GM21786 (cell line): Measurements from ENCODE around the gene B4GALNT3.
A peak's percentile ranks its signal among the peaks of the same experiment; 100 is the strongest.

Source experiments
- ATAC-seq: cut with Tn5 transposase; IDR thresholded peaks from one replicate; pipeline ENCODE4 v1.9.1; 2021; ENCODE audit not compliant: unreplicated experiment

Gene B4GALNT3

DNA sequence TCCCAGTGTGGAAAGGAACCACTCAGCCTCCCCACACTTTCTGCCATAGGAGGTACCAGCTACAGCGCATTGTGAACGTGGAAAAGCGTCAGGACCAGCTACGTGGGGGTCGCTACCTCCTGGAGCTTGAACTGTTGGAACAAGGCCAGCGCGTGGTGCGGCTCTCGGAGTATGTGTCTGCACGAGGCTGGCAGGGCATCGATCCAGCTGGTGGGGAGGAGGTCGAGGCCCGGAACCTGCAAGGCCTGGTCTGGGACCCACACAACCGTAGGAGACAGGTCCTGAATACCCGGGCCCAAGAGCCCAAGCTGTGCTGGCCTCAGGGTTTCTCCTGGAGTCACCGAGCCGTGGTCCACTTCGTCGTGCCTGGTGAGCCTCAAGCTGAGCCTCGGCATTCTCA is 96.8 kb downstream of the B4GALNT3 start:
- ATAC-seq: no peak

DNA sequence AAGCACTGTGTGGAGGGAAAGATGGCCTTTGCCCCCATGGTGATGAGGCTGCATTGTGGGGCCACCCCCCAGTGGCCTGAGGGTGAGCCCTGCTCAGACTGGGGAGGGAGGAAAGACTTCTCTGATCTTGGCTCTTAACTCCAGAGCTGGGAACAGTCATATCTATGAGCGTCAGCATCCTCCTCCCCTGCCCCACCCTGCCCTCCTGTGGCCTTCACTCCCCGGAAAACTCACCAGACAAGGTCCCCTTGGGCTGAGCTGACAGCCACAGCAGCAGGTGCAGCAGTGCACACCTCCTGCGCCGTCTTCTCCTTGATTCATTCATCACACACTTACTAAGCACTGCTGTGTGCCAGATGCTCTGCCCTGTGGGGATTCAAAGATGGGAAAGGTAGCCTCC is 98.8 kb downstream of the B4GALNT3 start:
- no peak for ATAC-seq

DNA sequence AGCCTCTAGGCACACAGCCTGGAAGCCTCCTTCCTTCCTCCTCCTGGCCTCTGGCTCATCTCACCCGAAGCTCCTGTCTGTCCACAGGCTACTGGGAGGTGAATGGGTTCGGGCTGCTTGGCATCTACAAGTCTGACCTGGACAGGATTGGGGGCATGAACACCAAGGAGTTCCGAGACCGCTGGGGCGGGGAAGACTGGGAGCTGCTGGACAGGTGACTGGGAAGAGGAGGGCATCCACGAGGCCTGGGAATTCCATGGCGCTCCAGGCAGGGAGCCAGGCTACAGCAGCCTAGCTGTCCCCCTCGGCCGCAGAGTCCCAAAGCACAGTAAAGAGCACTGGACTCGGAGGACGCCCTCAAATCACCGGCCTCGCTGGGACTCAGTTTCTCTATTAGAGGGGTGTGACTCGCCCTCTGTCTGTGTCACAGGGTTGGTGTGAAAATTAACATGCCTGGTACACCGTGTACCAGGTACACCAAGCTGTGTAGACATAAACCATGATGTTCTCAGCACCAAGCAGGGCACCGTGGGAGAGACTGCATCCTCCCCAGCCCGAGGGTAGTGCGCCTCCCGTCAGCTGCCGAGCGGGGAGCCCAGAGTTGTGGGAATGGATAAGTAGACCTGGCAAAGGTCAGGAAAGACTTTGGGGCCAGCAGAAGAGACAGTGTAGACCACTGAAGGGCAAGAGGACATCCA is 99.6 kb downstream of the B4GALNT3 start:
- no peak for ATAC-seq

DNA sequence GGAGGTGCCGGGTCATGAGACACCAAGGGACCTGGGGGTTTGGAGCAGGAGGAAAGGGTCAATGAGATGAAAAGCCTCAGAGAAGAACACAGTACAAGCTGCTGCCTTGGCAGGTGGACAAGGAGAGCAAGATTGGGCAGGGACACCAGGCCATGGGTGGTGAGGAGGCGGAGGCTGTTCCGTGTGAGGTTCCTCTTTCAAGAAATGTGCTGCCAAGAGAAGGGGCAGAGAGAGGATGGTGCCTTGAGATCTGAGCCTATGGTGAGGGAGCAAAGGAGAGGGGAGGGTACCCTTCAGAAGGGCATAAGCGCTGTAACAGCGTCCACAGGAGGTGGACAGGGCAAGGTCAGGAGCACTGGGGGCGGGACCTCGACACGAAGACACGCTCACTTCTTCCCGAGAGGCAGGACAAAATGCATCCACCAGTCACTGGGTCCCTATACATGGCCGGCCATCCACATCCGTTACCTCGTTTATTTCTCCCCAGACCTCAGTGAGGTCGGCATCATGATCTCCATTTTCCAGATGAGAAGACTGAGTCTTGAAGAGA is 100.2 kb downstream of the B4GALNT3 start:
- no peak for ATAC-seq

- ATAC-seq: no peak
These were observed 101.1 kb downstream of the B4GALNT3 start for GRCh38 chr12:560691-561390.

DNA sequence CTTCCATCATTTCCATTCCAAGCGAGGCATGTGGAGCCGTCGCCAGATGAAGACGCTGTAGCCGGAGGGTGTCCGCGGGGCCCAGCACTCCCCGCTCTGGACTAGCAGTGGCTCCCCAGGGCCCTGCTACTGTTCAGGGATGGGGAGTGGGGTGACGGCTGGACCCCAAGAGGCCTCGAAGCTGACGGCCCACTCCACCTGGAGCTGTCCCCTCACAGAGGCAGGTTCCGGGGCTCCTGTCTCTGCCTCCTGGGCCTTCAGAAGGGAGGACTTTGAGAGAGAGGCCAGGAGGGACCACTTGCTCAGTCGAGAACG is 101.6 kb downstream of the B4GALNT3 start:
- ATAC-seq: no peak

DNA sequence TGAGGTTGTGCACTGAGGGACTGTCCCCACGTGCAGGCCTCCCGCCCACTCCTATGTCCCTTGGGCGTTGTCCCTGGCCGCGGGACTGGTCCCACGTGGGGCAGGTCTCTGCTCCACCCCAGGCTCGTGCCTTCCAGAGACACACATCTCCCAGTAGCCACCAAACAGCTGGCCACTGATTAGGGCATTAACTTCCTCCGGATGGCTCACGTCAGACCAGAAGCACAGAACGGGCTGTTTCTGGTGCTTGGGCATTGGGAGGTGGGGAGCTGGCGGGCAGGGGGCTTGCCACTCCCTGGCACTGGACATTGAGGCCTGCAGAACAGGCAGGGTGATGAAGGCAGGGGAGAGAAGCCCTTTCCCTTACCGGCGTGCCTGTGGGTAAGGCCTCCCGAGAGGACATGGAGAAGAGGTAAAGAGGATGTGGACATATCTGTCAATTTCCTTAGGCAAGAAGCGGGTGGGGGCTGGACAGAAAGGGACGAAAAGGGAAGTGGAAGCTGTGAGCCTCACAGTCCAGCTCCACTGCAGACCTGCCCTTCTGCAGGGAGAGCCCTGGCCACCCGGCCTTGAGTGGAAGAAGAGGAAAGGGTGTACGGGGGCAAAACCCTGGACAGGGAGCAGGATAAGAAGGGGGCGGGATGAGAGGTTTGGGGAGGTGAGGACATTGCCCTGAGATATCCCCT is 102.3 kb downstream of the B4GALNT3 start:
- ATAC-seq: no peak

GRCh38 chr12:562634-563033 is 102.9 kb downstream of the B4GALNT3 start:
- no peak for ATAC-seq

- ATAC-seq: no peak
These were observed 103.6 kb downstream of the B4GALNT3 start for GRCh38 chr12:563250-563781.

DNA sequence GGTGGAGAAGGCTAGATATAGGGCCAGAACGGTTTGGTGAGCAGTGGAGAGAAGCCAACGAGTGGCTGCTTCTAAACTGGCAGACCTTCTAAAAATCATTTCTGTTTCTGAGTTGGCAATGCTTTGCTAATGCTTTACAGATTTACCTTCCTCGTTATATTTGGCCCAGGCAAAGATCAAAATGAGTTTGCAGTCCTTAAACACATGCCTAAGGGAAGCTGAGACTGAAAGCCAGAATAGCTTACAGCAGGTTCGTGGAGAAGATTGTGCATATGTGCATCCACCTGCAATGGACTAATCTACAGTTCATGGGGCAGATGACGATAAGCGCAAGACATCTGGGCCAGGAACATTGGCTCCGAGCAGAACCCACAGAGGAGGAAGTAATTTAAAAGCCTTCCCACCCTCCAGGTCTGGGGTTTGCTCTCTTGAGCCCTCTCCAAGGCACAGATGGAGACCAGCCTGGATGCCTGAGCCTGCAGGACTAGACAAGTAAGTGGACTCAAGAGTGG is 104.1 kb downstream of the B4GALNT3 start:
- no peak for ATAC-seq

GRCh38 chr12:565161-565560 is 105.4 kb downstream of the B4GALNT3 start:
- ATAC-seq: no peak

DNA sequence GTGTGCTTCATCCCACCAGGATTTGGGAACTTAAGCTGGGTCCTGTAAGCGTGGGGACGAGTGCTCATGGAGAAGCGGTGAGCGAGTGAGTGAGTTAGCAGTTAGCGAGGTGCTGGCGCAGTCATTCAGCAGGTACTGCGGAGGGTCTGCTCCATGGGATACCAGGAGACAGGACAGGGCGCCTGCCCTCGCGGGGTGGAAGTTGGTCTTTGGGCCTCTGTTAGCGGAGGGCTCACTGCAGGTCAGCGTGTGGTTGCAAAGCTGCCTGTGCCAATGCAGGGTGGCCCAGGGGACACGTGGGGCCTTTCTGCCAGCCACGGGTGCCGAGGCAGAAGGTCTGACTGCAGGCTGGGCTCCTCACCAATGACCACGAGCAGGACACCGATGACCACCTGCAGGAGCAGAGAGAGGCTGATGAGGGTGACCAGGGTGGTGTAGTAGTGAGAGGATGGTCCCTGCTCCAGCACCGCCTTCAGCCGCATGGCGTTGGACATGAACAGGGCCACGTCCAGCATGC is 105.9 kb downstream of the B4GALNT3 start:
- ATAC-seq: no peak

DNA sequence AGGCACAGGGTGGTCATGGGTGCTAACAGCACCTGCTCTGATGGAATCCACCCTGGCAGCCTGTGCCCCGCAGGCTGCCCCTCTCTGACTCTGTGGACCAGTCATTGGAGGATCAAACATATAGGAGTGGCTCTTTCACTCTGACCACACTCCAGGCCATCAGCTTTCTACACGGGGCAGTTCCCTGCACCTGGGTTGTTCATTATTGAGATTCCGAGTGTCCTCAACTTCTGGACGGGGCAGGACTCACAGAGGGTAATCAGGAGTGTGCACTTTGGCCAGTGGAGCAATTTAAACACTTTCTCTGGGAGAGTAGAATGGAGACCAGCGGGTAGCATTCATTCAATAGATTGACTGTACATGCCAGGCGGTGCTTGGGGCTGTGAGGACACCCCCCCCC is 108.7 kb downstream of the B4GALNT3 start:
- ATAC-seq: no peak

DNA sequence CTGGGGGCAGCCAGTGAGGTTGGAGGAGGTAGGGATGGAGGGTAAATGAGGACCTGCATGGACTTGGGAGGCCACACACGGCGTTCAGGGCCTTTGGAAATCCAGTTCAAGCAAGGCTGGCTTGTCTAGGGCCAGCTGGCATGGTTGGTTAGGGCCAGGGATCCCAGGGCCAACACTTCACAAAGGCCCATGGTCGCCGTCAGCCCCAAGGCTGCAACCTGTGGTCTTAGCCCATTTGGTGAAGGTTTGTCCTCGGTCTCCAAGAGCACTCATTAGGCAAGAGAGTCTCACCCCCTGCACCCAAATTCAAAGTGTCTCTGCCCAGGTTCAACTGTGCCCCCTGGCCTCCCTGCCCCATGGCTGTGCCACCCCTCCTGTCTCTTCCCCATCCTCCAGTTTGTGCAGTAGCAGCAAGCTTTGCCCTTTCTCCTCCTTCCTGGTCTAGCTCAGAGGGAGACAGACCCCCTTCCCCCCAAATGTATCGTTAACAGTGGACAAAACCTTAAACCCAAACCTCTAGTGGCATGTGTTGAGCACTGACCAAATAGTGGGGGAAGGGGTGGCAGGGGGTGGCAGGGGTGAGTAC is 109.4 kb downstream of the B4GALNT3 start:
- no peak for ATAC-seq

- ATAC-seq: peak; percentile 55
These were observed 110.2 kb downstream of the B4GALNT3 start for GRCh38 chr12:569803-570434.

DNA sequence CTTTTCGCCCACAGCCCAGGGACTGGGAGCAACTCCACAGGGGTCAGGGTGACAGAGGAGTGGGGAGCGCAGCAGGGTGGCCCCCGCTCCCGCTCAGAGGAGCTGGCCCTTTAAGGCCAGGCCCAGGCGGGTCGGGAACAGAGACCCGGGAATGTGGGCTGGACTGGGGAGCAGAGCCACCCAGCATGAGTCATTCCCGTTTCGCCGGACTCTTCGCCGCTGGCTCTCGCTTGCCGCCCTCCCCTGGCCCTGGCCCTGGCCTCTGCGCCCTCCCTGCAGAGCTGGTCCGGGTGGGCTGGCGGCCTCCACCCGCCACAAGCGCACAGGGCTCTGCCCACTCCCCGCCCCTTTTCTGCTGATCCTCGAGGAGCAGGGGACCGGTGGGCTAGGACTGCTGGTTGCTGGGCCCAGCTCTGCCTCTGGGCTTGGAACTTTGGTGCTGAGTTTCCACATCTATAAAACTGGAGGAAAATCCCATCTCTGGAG is 110.7 kb downstream of the B4GALNT3 start:
- ATAC-seq: no peak

- ATAC-seq: no peak
These were observed 111.4 kb downstream of the B4GALNT3 start for GRCh38 chr12:570921-571794.

GRCh38 chr12:571795-572531 is 112.2 kb downstream of the B4GALNT3 start:
- no peak for ATAC-seq

- no peak for ATAC-seq
These were observed 112.8 kb downstream of the B4GALNT3 start for GRCh38 chr12:572532-572899.
